Keratinocyte (primary cell): Measurements from ENCODE around the gene NSUN2. TPM values are rescaled to one million over a fixed set of nuclear protein-coding genes. Genes with fewer than 3 reads are reported as not detected.

ENCODE experiments used
- DNase-seq: peaks from one replicate; pipeline ENCODE4 v3.0.0-alpha.2; 2011; ENCODE audit warnings: low read depth, missing footprints, low spot score
- FAIRE-seq: peaks from 2 replicates; lab custom pipeline; 2011; peaks lifted over from hg19 to GRCh38; lab: Jason Lieb, UNC
- H2AFZ ChIP-seq: 2 replicates; pipeline ENCODE4 v1.6.0; 2012; ENCODE audit warnings: low read length, control low read depth, inconsistent platforms; ENCODE audit not compliant: control insufficient read depth
- H3K27ac ChIP-seq: 2 replicates; pipeline ENCODE4 v1.5.1; 2011; ENCODE audit warnings: low read length; ENCODE audit not compliant: control insufficient read depth, insufficient read depth
- H3K27me3 ChIP-seq: 3 replicates; pipeline ENCODE4 v1.6.0; 2011; ENCODE audit warnings: low read length; ENCODE audit not compliant: control insufficient read depth, insufficient read depth; ENCODE audit errors: extremely low read depth
- H3K36me3 ChIP-seq, 2 experiments: 2 replicates in 1 of 2; 3 replicates in 1 of 2; pipeline ENCODE4 v1.5.1; 2011; ENCODE audit warnings: low read length in 2 of 2, mild to moderate bottlenecking in 1 of 2; ENCODE audit not compliant: control insufficient read depth in 2 of 2, insufficient read depth in 2 of 2; ENCODE audit errors: extremely low read depth in 1 of 2
- H3K4me1 ChIP-seq: 3 replicates; pipeline ENCODE4 v1.5.1; 2011; ENCODE audit warnings: low read length; ENCODE audit not compliant: control insufficient read depth, insufficient read depth; ENCODE audit errors: extremely low read depth
- H3K4me2 ChIP-seq: 3 replicates; pipeline ENCODE4 v1.6.0; 2011; ENCODE audit warnings: low read depth, low read length; ENCODE audit not compliant: control insufficient read depth, insufficient read depth; ENCODE audit errors: extremely low read depth
- H3K4me3 ChIP-seq, 3 experiments: fragments of 200-600 bp in 1 of 3; sonication (generic) in 1 of 3; 2 replicates in 2 of 3; 3 replicates in 1 of 3; pipeline ENCODE4 v1.5.1; 2011 to 2016; ENCODE audit warnings: low read length in 3 of 3, mild to moderate bottlenecking in 3 of 3, control low read depth in 2 of 3, inconsistent platforms in 1 of 3, low read depth in 1 of 3, mixed read lengths in 1 of 3, mixed run types in 1 of 3, moderate library complexity in 1 of 3; ENCODE audit not compliant: control insufficient read depth in 2 of 3, insufficient read depth in 2 of 3; ENCODE audit errors: extremely low read depth in 1 of 3
- H3K79me2 ChIP-seq: 2 replicates; pipeline ENCODE4 v1.6.0; 2012; ENCODE audit warnings: low read length; ENCODE audit not compliant: control insufficient read depth, insufficient read depth
- H3K9ac ChIP-seq: 3 replicates; pipeline ENCODE4 v1.6.0; 2011; ENCODE audit warnings: low read length; ENCODE audit not compliant: control insufficient read depth, insufficient read depth; ENCODE audit errors: extremely low read depth
- H3K9me1 ChIP-seq: 3 replicates; pipeline ENCODE4 v1.6.0; 2011; ENCODE audit warnings: low read length; ENCODE audit not compliant: control insufficient read depth, insufficient read depth; ENCODE audit errors: extremely low read depth
- H3K9me3 ChIP-seq: 2 replicates; pipeline ENCODE4 v1.5.1; 2012; ENCODE audit warnings: low read depth, low read length; ENCODE audit not compliant: control insufficient read depth
- H4K20me1 ChIP-seq: 3 replicates; pipeline ENCODE4 v1.6.0; 2011; ENCODE audit warnings: low read length; ENCODE audit not compliant: control insufficient read depth, insufficient read depth; ENCODE audit errors: extremely low read depth
- EZH2 ChIP-seq: IDR thresholded peaks from one replicate; pipeline ENCODE4 v1.6.1; 2012; ENCODE audit warnings: inconsistent platforms, mild to moderate bottlenecking, low read length, moderate library complexity
- dilution Hi-C: fragments of 300-500 bp; cut with MboI; formaldehyde crosslinking; loops from one replicate; pipeline ENCODE4 v1.7.0; 2020; ENCODE audit warnings: low sequenced_read_pairs; ENCODE audit not compliant: extremely low pct_ligation_motif_present
- polyA plus RNA-seq, 5 experiments: library from polyadenylated mRNA; depleted of rRNA in 3 of 5; stranded (reverse) in 3 of 5; stranded (forward) in 1 of 5; unstranded in 1 of 5; fragments of >200 nt; gene quantifications; 1 replicate in 1 of 5; 2 replicates in 3 of 5; 3 replicates in 1 of 5; pipeline versions ENCODE4 v1.2.1 to v1.2.3, GENCODE V29; 2011 to 2012; ENCODE audit warnings: missing spikeins in 2 of 5, low read depth in 1 of 5, low replicate concordance in 1 of 5
- TF ChIP-seq, protein P1 (sequence below), 3 experiments: IDR thresholded peaks in 1 of 3; conservative IDR thresholded peaks in 1 of 3; optimal IDR thresholded peaks in 1 of 3; 2 replicates in 2 of 3; 3 replicates in 1 of 3; pipeline versions ENCODE3 to v1.5.1; 2011; ENCODE audit warnings: low read length in 3 of 3, mild to moderate bottlenecking in 3 of 3, moderate library complexity in 2 of 3, control low read depth in 1 of 3, inconsistent platforms in 1 of 3; ENCODE audit not compliant: insufficient read depth in 2 of 3; ENCODE audit errors: extremely low read depth in 1 of 3

The NSUN2 gene
- polyA plus RNA-seq, 1 donor (not counting 4 experiments of a cell fraction or from before 2014, with no cell fraction given) = 91.2 TPM

DNA sequence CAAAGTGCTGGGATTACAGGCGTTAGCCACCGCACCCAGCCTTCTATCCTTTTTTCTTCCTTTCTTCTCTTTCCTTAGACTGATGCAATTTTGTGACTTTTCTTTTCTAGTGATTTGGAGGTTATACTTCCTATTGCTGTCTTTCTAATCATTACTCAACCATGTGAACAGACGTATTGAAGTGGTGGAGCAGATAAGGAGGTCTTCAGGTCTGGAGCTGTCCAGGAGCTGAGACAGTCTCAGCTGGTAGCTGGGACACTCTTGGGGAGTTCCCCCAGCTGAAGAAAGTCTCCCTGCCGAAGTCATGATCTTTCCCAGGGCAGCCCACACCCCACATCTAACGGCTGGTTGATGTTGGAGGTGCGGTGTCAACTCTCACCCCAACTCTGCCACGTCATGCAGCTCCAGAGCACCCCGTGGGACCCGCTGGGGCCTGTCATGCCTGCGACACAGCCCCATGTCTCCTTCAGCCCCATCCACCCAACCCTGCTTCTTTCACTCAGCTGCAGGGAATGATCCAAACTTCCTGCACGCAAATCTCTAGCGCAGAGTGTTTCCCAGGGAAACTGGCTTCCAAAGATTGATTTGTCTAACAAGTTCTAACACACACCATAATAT is 41.1 kb downstream of the NSUN2 start:
- no peak overlapping the region for H3K4me3 ChIP-seq
- H3K79me2 ChIP-seq = no peaks in the 10 kb centered on the region
- H4K20me1 ChIP-seq = no peaks in the 10 kb centered on the region
- no peak overlapping the region for H3K4me2 ChIP-seq
- no peak for FAIRE-seq
- no peak overlapping the region for H2AFZ ChIP-seq
- no peak for TF ChIP-seq EZH2
- TF ChIP-seq, protein P1, sequence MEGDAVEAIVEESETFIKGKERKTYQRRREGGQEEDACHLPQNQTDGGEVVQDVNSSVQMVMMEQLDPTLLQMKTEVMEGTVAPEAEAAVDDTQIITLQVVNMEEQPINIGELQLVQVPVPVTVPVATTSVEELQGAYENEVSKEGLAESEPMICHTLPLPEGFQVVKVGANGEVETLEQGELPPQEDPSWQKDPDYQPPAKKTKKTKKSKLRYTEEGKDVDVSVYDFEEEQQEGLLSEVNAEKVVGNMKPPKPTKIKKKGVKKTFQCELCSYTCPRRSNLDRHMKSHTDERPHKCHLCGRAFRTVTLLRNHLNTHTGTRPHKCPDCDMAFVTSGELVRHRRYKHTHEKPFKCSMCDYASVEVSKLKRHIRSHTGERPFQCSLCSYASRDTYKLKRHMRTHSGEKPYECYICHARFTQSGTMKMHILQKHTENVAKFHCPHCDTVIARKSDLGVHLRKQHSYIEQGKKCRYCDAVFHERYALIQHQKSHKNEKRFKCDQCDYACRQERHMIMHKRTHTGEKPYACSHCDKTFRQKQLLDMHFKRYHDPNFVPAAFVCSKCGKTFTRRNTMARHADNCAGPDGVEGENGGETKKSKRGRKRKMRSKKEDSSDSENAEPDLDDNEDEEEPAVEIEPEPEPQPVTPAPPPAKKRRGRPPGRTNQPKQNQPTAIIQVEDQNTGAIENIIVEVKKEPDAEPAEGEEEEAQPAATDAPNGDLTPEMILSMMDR (optimal IDR thresholded peaks at IDR 0.05 in 1 of 3, IDR thresholded peaks at IDR 0.05 in 1 of 3, conservative IDR thresholded peaks at IDR 0.05 in 1 of 3; ENCODE audit: extremely low read depth in 1 of 3, insufficient read depth in 2 of 3, low read length in 3 of 3) = no peak
- no peak overlapping the region for H3K9ac ChIP-seq
- no peak for DNase-seq
- H3K9me3 ChIP-seq = no peaks in the 10 kb centered on the region
- peaks cover 4% of the 10 kb centered on the region for H3K4me1 ChIP-seq
- no peaks in the 10 kb centered on the region for H3K27me3 ChIP-seq
- peaks cover 0 to 5% of the 10 kb centered on the region in 2 experiments for H3K36me3 ChIP-seq
- H3K27ac ChIP-seq = no peak overlapping the region
- dilution Hi-C loops = no loop called here
- H3K9me1 ChIP-seq = no peaks in the 10 kb centered on the region

DNA sequence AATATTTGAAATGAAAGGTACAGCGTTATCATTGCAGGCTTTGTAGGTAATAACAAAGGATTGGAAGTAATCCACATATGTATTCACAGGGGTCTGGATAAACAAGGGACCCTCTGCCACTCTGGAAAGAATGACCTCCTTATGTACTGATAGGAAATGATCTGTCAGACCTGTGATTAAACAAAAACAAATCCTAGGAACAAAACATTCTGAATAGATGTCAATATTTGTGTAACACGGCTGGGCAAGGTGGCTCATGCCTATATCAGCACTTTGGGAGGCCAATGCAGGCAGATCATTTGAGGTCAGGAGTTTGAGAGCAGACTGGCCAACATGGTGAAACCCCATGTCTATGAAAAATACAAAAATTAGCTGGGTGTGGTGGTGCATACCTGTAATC is 42.3 kb downstream of the NSUN2 start:
- DNase-seq = no peak
- Histone ChIP-seq H4K20me1 (no peaks in the 10 kb centered on the region), H3K9me1 (no peaks in the 10 kb centered on the region), H3K27me3 (peaks cover 4% of the 10 kb centered on the region), H3K4me3 (no peak overlapping the region), H3K9ac (no peak overlapping the region), H3K36me3 (no peaks in the 10 kb centered on the region), H3K4me1 (peaks cover 4% of the 10 kb centered on the region), H3K4me2 (no peak overlapping the region), H3K79me2 (no peaks in the 10 kb centered on the region), H3K9me3 (no peaks in the 10 kb centered on the region), H2AFZ (no peak overlapping the region), H3K27ac (no peak overlapping the region)
- dilution Hi-C loops = no loop called here
- no peak for TF ChIP-seq EZH2
- TF ChIP-seq, protein P1 (optimal IDR thresholded peaks at IDR 0.05 in 1 of 3, IDR thresholded peaks at IDR 0.05 in 1 of 3, conservative IDR thresholded peaks at IDR 0.05 in 1 of 3; ENCODE audit: extremely low read depth in 1 of 3, insufficient read depth in 2 of 3, low read length in 3 of 3) = no peak
- no peak for FAIRE-seq
